Heart left ventricle (tissue), 16 donors: Measurements from ENCODE around the gene COMTD1. TPM values are rescaled to one million over a fixed set of nuclear protein-coding genes. Genes with fewer than 3 reads are reported as not detected.

Experiments used
- ATAC-seq, 4 donors: fragments of 200-7000 bp; cut with Tn5 transposase; one replicate each; pipeline ENCODE4 v1.9.1; 2020 to 2022; ENCODE audit warnings: moderate library complexity in 4 of 4, mild to moderate bottlenecking in 3 of 4, moderate number of reproducible peaks in 1 of 4
- DNase-seq, 5 donors: peaks; one replicate each; pipeline ENCODE4 v3.0.0-alpha.2; 2020
- H3K27ac ChIP-seq, 12 donors: fragments of 200-600 bp; sonication (generic) in 4 of 12; one replicate each; pipeline versions ENCODE4 v1.5.0 to v1.8.0; 2016 to 2022; ENCODE audit warnings: mild to moderate bottlenecking in 2 of 12
- H3K27me3 ChIP-seq, 9 donors: fragments of 200-600 bp; sonication (generic) in 2 of 9; one replicate each; pipeline versions ENCODE4 v1.5.1 to v1.8.0; 2016 to 2022; ENCODE audit warnings: mild to moderate bottlenecking in 3 of 9
- H3K36me3 ChIP-seq, 9 donors: fragments of 200-600 bp; sonication (generic) in 2 of 9; one replicate each; pipeline versions ENCODE4 v1.5.0 to v1.8.0; 2018 to 2022; ENCODE audit warnings: mild to moderate bottlenecking in 2 of 9
- H3K4me1 ChIP-seq, 12 donors: fragments of 200-600 bp; sonication (generic) in 4 of 12; one replicate each; pipeline versions ENCODE4 v1.5.0 to v1.8.0; 2016 to 2022; ENCODE audit warnings: mild to moderate bottlenecking in 3 of 12
- H3K4me3 ChIP-seq, 12 donors: fragments of 200-600 bp; sonication (generic) in 4 of 12; one replicate each; pipeline versions ENCODE4 v1.5.0 to v1.8.0; 2017 to 2022; ENCODE audit warnings: mild to moderate bottlenecking in 9 of 12, moderate library complexity in 4 of 12
- H3K9me3 ChIP-seq, 12 donors: fragments of 200-600 bp; sonication (generic) in 4 of 12; one replicate each; pipeline versions ENCODE4 v1.5.0 to v1.8.0; 2016 to 2022; ENCODE audit warnings: mild to moderate bottlenecking in 1 of 12
- POLR2A ChIP-seq, 2 donors: fragments of 450-650 bp; IDR thresholded peaks; one replicate each; pipeline ENCODE4 v1.6.1; 2017; ENCODE audit warnings: antibody characterized with exemption in 2 of 2, mild to moderate bottlenecking in 2 of 2, moderate library complexity in 2 of 2
- WGBS, 4 donors: extraction: QIAGEN DNeasy Blood & Tissue Kit in 2 of 4; methylation state at CpG; one replicate each; pipeline versions ENCODE4 v1.1.5 to v1.1.7; 2013 to 2018; 5-methylcytosine and 5-hydroxymethylcytosine counted together
- intact Hi-C, 10 donors: fragments of 100-400 bp; cut with DNase I; formaldehyde crosslinking; loops; one replicate each; pipeline versions ENCODE4 v1.11.1 to v1.14.2; 2022
- polyA plus RNA-seq, 2 donors: library from polyadenylated mRNA; stranded (reverse); fragments of 200-250 nt; gene quantifications; one replicate each; pipeline ENCODE4 v1.2.3, GENCODE V29; 2013
- total RNA-seq, 9 donors: library from RNA; depleted of rRNA in 2 of 9; stranded (reverse); fragments of >200 nt in 2 of 9; fragmentation: NEBNext Ultra II Directional in 3 of 9; extraction: Animal tissue kit (Norgen Biotek cat#: 25700) in 3 of 9; gene quantifications; one replicate each; pipeline versions ENCODE4 v1.1.0 to v1.2.4, GENCODE V29; 2016 to 2023
- TF ChIP-seq, protein P1 (sequence below), 12 donors: fragments of 200-600 bp; sonication (generic) in 4 of 12; IDR thresholded peaks; one replicate each; pipeline versions ENCODE4 v1.5.0 to v1.8.0; 2018 to 2022; ENCODE audit warnings: antibody characterized with exemption in 12 of 12, mild to moderate bottlenecking in 5 of 12
- donor health status: ischemic (EF 13 %, LVEDD 7.1; RV severe dilation, severe dysfunction).
- donor health status: healthy with polysubstance abuse.
- donor health status: DM: no; HTN: yes; CAD: no.
- donor health status: DM: no; HTN: no; CAD: no.
- donor health status: ischemic (EF 25% LVEDD 6.9; RV normal size, moderate dysfunction).
- donor health status: ischemic (EF 25% LVEDD 5.7; RV mildly dilated, moderate dysfunction).
- donor health status: healthy.
- donor health status: DM: yes; HTN: yes; CAD: no.
- donor health status: ischemic (EF 35%, LVEDD 5.7; RV mildly dilated, moderate dysfunction).
- donor health status: nonischemic (EF 11% LVEDD 7.7; RV severe dilation, severe dysfunction).
- donor health status: DM: yes; HTN: yes; CAD: no.
- donor health status: PGD.
- donor health status: ischemic (EF 29% LVEDD 5.4; RV normal size, mild dysfunction).
- donor health status: nonischemic (EF 23%, LVEDD 6.1; RV moderate dilation, normal function).

COMTD1 gene
- total and polyA plus RNA-seq, 11 donors, result 20.8 to 124 (median 38.7) TPM

DNA sequence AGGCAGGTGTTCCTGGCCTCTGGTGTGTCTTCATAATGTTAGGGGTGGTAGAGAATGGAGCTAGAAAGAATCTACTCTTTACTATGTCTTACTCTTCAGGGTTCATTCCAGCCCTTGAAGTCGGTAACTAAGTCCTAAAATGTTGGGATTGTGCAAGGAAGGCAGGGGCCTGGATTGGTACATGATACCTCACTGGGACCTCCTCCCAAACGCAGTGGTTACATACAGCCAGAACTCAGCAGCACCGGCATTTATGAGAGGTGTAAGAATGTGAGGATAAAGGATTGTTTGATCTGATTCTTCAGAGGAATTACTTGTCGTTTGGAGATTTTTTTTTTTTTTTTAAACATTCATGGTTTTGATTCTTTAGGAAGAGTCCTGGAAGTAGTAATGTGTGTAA lies 6.9 kb downstream of the COMTD1 start:
- H3K9me3 ChIP-seq, result no peaks in the 10 kb centered on the region
- no peak for DNase-seq
- no peaks in the 10 kb centered on the region for H3K27me3 ChIP-seq
- intact Hi-C loops, result loop anchor here in 1 of 10 donors (10.0 kb wide), 1 partner anchor 324 kb away; no protein-coding TSS in a partner anchor
- 31 to 45% (median 39%) methylated on average over 4 of the region's 4 CpGs for WGBS, 4 donors
- ATAC-seq, result no peak
- H3K4me1 ChIP-seq, result peaks cover 27 to 74% (median 56%) of the 10 kb centered on the region in 12 donors
- peak overlapping the region in 4 of 12 donors; percentile 2 to 86 (median 66) for H3K27ac ChIP-seq
- no peak for TF ChIP-seq POLR2A (IDR thresholded peaks at IDR 0.05)
- TF ChIP-seq, protein P1, sequence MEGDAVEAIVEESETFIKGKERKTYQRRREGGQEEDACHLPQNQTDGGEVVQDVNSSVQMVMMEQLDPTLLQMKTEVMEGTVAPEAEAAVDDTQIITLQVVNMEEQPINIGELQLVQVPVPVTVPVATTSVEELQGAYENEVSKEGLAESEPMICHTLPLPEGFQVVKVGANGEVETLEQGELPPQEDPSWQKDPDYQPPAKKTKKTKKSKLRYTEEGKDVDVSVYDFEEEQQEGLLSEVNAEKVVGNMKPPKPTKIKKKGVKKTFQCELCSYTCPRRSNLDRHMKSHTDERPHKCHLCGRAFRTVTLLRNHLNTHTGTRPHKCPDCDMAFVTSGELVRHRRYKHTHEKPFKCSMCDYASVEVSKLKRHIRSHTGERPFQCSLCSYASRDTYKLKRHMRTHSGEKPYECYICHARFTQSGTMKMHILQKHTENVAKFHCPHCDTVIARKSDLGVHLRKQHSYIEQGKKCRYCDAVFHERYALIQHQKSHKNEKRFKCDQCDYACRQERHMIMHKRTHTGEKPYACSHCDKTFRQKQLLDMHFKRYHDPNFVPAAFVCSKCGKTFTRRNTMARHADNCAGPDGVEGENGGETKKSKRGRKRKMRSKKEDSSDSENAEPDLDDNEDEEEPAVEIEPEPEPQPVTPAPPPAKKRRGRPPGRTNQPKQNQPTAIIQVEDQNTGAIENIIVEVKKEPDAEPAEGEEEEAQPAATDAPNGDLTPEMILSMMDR (IDR thresholded peaks at IDR 0.05), result no peak
- peaks cover 0 to 96% (median 72%) of the 10 kb centered on the region in 9 donors for H3K36me3 ChIP-seq
- H3K4me3 ChIP-seq, result no peak overlapping the region

- 74 to 86% (median 85%) methylated on average over 3 of the region's 3 CpGs for WGBS, 4 donors
- DNase-seq (no peak), ATAC-seq (no peak)
- intact Hi-C loops, result loop anchor here in 1 of 10 donors (10.0 kb wide), 1 partner anchor 323 kb away; no protein-coding TSS in a partner anchor
- Histone ChIP-seq H3K4me3 (no peak overlapping the region), H3K27me3 (no peaks in the 10 kb centered on the region), H3K4me1 (peaks cover 27 to 75% (median 62%) of the 10 kb centered on the region in 12 donors), H3K36me3 (peaks cover 0 to 99% (median 74%) of the 10 kb centered on the region in 9 donors), H3K27ac (peak overlapping the region in 3 of 12 donors; percentile 47 to 86 (median 84)), H3K9me3 (no peaks in the 10 kb centered on the region)
- TF ChIP-seq POLR2A (IDR thresholded peaks at IDR 0.05), result no peak
- TF ChIP-seq, protein P1 (IDR thresholded peaks at IDR 0.05), result no peak
These were observed 7.5 kb downstream of the COMTD1 start for GRCh38 chr10:75228278-75228677.

GRCh38 chr10:75226656-75227055 lies 9.1 kb downstream of the COMTD1 start:
- Histone ChIP-seq H3K4me1 (peaks cover 27 to 84% (median 65%) of the 10 kb centered on the region in 12 donors), H3K27me3 (no peaks in the 10 kb centered on the region), H3K27ac (peak overlapping the region; percentile 56 to 86 (median 82)), H3K9me3 (no peaks in the 10 kb centered on the region), H3K4me3 (peak overlapping the region in 3 of 12 donors; percentile 2 to 33 (median 28)), H3K36me3 (peaks cover 0 to 99% (median 77%) of the 10 kb centered on the region in 9 donors)
- ATAC-seq (no peak), DNase-seq (no peak)
- 45 to 57% (median 47%) methylated on average over 5 of the region's 5 CpGs for WGBS, 4 donors
- TF ChIP-seq, protein P1 (IDR thresholded peaks at IDR 0.05), result no peak
- intact Hi-C loops, result loop anchor here in 2 of 10 donors (2.0 to 10.0 kb wide), 2 partner anchors 16 to 322 kb away; partner anchors contain the start of gene VDAC2 (in 1 of the 2)

GRCh38 chr10:75226095-75226494 lies 9.7 kb downstream of the COMTD1 start:
- Histone ChIP-seq H3K9me3 (no peaks in the 10 kb centered on the region), H3K27me3 (no peaks in the 10 kb centered on the region), H3K4me1 (peaks cover 27 to 90% (median 68%) of the 10 kb centered on the region in 12 donors), H3K4me3 (peak overlapping the region in 6 of 12 donors; percentile 9 to 33 (median 24)), H3K36me3 (peaks cover 0 to 99% (median 77%) of the 10 kb centered on the region in 9 donors), H3K27ac (peak overlapping the region; percentile 56 to 86 (median 82))
- no peak for ATAC-seq
- intact Hi-C loops, result loop anchor here in 2 of 10 donors (2.0 to 10.0 kb wide), 2 partner anchors 15 to 321 kb away; partner anchors contain the start of gene VDAC2 (in 1 of the 2)
- 16 to 27% (median 19%) methylated on average over 2 of the region's 2 CpGs for WGBS, 4 donors
- DNase-seq, result no peak
- no peak for TF ChIP-seq POLR2A (IDR thresholded peaks at IDR 0.05)
- TF ChIP-seq, protein P1 (IDR thresholded peaks at IDR 0.05), result no peak
